ENCODE measurements around the gene SPECC1.

GRCh38 chr17:20180661-20181060 is 171.5 kb downstream of the SPECC1 start:
- TF ChIP-seq CTCF (conservative IDR thresholded peaks at IDR 0.05) (no peak), EZH2 (IDR thresholded peaks at IDR 0.05; ENCODE audit: low read depth) (no peak)

Data from PC-9 (cell line).